ENCODE results near the gene NPAT.

NPAT gene

GRCh38 chr11:108237058-108237481, 14.6 kb upstream of the NPAT start:
- peaks cover 0 to 16% (median 0%) of the 10 kb centered on the region in 11 experiments; a peak in 2 of 22 replicates for H4K20me1 ChIP-seq
- H3K27me3 ChIP-seq: no peaks in the 10 kb centered on the region
- peaks cover 0 to 9% (median 0%) of the 10 kb centered on the region in 11 experiments; a peak in 6 of 22 replicates for H3K9me3 ChIP-seq (replicated peaks in 1 of 11)
- peaks cover 39 to 80% (median 64%) of the 10 kb centered on the region in 11 experiments for H3K36me3 ChIP-seq
- peak overlapping the region; percentile 8 to 77 (median 61); a peak in 19 of 22 replicates for H3K9ac ChIP-seq
- peaks cover 43 to 59% (median 50%) of the 10 kb centered on the region in 10 experiments for H3K4me1 ChIP-seq
- TF ChIP-seq Cebpa-rat (IDR thresholded peaks at IDR 0.05): no peak
- peak overlapping the region; percentile 71 to 96 (median 87) for H3K4me2 ChIP-seq
- H3K4me3 ChIP-seq: peak overlapping the region in 8 of 10 experiments; percentile 13 to 48 (median 36); a peak in 13 of 20 replicates
- H3K27ac ChIP-seq: peak overlapping the region; percentile 21 to 87 (median 82); a peak in 21 of 22 replicates

DNA sequence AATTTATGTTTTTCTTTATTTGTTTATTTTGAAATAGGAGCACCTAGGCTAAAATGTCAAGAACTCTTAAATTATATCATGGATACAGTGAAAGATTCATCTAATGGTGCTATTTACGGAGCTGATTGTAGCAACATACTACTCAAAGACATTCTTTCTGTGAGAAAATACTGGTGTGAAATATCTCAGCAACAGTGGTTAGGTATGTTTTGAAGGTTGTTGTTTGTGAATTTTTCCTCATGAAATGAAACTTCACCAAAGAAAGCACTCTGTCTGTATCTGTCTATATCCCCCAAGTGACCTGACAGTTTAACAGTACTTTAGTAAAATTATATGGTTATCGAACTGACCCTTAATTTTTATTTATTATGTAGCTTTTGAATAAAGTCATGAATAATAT, 13.2 kb upstream of the NPAT start:
- no peak overlapping the region for H3K4me3 ChIP-seq
- H3K36me3 ChIP-seq: peaks cover 54 to 82% (median 70%) of the 10 kb centered on the region in 11 experiments
- no peak for TF ChIP-seq Cebpa-rat (IDR thresholded peaks at IDR 0.05)
- peak overlapping the region; percentile 71 to 96 (median 87); a peak in 20 of 22 replicates for H3K4me2 ChIP-seq
- peaks cover 43 to 59% (median 51%) of the 10 kb centered on the region in 10 experiments for H3K4me1 ChIP-seq
- H3K27ac ChIP-seq: peak overlapping the region in 10 of 11 experiments; percentile 63 to 87 (median 82); a peak in 20 of 22 replicates
- no peaks in the 10 kb centered on the region for H3K27me3 ChIP-seq
- H3K9ac ChIP-seq: peak overlapping the region in 1 of 11 experiments; percentile 64; a peak in 1 of 22 replicates
- H3K9me3 ChIP-seq (replicated peaks in 1 of 11): peaks cover 0 to 9% (median 0%) of the 10 kb centered on the region in 11 experiments; a peak in 6 of 22 replicates
- peaks cover 0 to 16% (median 0%) of the 10 kb centered on the region in 11 experiments; a peak in 2 of 22 replicates for H4K20me1 ChIP-seq

DNA sequence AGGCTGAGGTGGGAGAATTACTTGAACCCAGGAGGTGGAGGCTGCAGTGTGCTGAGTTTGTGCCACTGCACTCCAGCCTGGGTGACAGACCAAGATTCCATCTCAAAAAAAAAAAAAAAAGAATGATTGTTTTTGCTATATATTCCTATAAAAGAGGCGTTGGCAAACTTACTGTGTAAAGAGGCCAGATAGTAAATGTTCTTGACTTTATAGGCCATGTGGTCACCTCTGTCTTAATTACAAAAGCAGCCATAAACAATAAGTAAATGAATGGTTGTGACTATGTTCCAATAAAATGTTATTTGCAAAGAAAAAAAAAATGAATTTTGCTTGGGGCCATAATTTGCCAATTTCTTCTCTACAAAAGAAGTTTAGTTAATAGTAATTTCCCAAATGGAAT, 12.8 kb upstream of the NPAT start:
- Histone ChIP-seq H3K36me3 (peaks cover 54 to 82% (median 70%) of the 10 kb centered on the region in 11 experiments), H3K27ac (peak overlapping the region in 4 of 11 experiments; percentile 63 to 83 (median 82); a peak in 6 of 22 replicates), H3K4me1 (peaks cover 47 to 63% (median 52%) of the 10 kb centered on the region in 10 experiments), H3K4me2 (peak overlapping the region in 3 of 11 experiments; percentile 82 to 94 (median 92); a peak in 6 of 22 replicates), H4K20me1 (peaks cover 0 to 18% (median 0%) of the 10 kb centered on the region in 11 experiments; a peak in 2 of 22 replicates), H3K9ac (no peak overlapping the region), H3K9me3 (replicated peaks in 1 of 11) (peaks cover 0 to 6% (median 0%) of the 10 kb centered on the region in 11 experiments; a peak in 6 of 22 replicates), H3K4me3 (no peak overlapping the region), H3K27me3 (no peaks in the 10 kb centered on the region)
- TF ChIP-seq Cebpa-rat (IDR thresholded peaks at IDR 0.05): no peak

GRCh38 chr11:108233277-108233945, 11.0 kb upstream of the NPAT start:
- Histone ChIP-seq H3K4me1 (peaks cover 40 to 63% (median 51%) of the 10 kb centered on the region in 10 experiments), H3K4me3 (no peak overlapping the region), H3K9me3 (replicated peaks in 1 of 11) (no peaks in the 10 kb centered on the region), H3K27me3 (no peaks in the 10 kb centered on the region), H3K9ac (no peak overlapping the region), H4K20me1 (peaks cover 0 to 21% (median 0%) of the 10 kb centered on the region in 11 experiments; a peak in 2 of 22 replicates), H3K4me2 (no peak overlapping the region), H3K27ac (no peak overlapping the region), H3K36me3 (peaks cover 62 to 80% (median 71%) of the 10 kb centered on the region in 11 experiments)
- TF ChIP-seq Cebpa-rat (IDR thresholded peaks at IDR 0.05): no peak

DNA sequence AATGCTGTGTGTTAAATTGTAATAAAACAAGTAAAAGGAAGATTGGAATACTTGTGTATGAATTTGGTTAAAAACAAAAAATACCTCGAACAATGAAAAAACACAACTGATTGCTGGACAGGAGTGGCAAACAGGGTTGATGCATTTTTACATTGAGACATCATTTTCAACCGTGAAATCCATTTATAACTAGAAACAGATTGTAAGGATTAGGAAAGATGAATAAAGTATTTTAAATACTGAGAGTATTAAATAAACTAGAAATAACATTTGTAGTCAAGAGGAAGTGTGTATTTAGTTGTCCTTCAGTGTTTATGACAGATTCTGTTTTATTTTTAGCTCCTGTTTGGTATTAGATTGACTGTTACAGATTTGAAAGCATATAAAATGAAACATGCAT, 5.8 kb upstream of the NPAT start:
- peaks cover 0 to 4% (median 0%) of the 10 kb centered on the region in 11 experiments; a peak in 2 of 22 replicates for H4K20me1 ChIP-seq
- H3K9ac ChIP-seq: peak overlapping the region in 2 of 11 experiments; percentile 36 to 61; a peak in 3 of 22 replicates
- H3K4me1 ChIP-seq: peaks cover 29 to 62% (median 48%) of the 10 kb centered on the region in 10 experiments
- no peaks in the 10 kb centered on the region for H3K27me3 ChIP-seq
- H3K27ac ChIP-seq: peak overlapping the region in 3 of 11 experiments; percentile 5 to 33 (median 17); a peak in 1 of 22 replicates
- no peak overlapping the region for H3K4me3 ChIP-seq
- TF ChIP-seq Cebpa-rat (IDR thresholded peaks at IDR 0.05): no peak
- H3K36me3 ChIP-seq: peaks cover 48 to 64% (median 52%) of the 10 kb centered on the region in 11 experiments
- peak overlapping the region in 2 of 11 experiments; percentile 40 to 60; a peak in 2 of 22 replicates for H3K4me2 ChIP-seq
- no peaks in the 10 kb centered on the region for H3K9me3 ChIP-seq (replicated peaks in 1 of 11)

GRCh38 chr11:108226036-108226435, 3.6 kb upstream of the NPAT start:
- peak overlapping the region in 5 of 10 experiments; percentile 72 to 89 (median 76); a peak in 6 of 20 replicates for H3K4me3 ChIP-seq
- H3K27ac ChIP-seq: peak overlapping the region in 10 of 11 experiments; percentile 25 to 94 (median 93); a peak in 19 of 22 replicates
- TF ChIP-seq Cebpa-rat (IDR thresholded peaks at IDR 0.05): no peak
- no peaks in the 10 kb centered on the region for H3K27me3 ChIP-seq
- H3K9ac ChIP-seq: peak overlapping the region in 7 of 11 experiments; percentile 7 to 94 (median 91); a peak in 15 of 22 replicates
- H3K9me3 ChIP-seq (replicated peaks in 1 of 11): no peaks in the 10 kb centered on the region
- peaks cover 0 to 9% (median 0%) of the 10 kb centered on the region in 11 experiments; a peak in 4 of 22 replicates for H4K20me1 ChIP-seq
- H3K36me3 ChIP-seq: peaks cover 25 to 42% (median 30%) of the 10 kb centered on the region in 11 experiments
- peak overlapping the region; percentile 84 to 99 (median 92) for H3K4me2 ChIP-seq
- H3K4me1 ChIP-seq: peaks cover 30 to 62% (median 48%) of the 10 kb centered on the region in 10 experiments

GRCh38 chr11:108224911-108225786, 2.7 kb upstream of the NPAT start:
- Histone ChIP-seq H3K4me3 (peak overlapping the region; percentile 72 to 89 (median 81)), H4K20me1 (peaks cover 0 to 16% (median 3%) of the 10 kb centered on the region in 11 experiments; a peak in 6 of 22 replicates), H3K36me3 (peaks cover 17 to 34% (median 21%) of the 10 kb centered on the region in 11 experiments), H3K27ac (peak overlapping the region; percentile 83 to 94 (median 93)), H3K27me3 (no peaks in the 10 kb centered on the region), H3K9ac (peak overlapping the region; percentile 67 to 95 (median 91); a peak in 21 of 22 replicates), H3K4me1 (peaks cover 39 to 62% (median 54%) of the 10 kb centered on the region in 10 experiments), H3K4me2 (peak overlapping the region; percentile 84 to 99 (median 92)), H3K9me3 (replicated peaks in 1 of 11) (no peaks in the 10 kb centered on the region)
- TF ChIP-seq Cebpa-rat (IDR thresholded peaks at IDR 0.05): no peak

DNA sequence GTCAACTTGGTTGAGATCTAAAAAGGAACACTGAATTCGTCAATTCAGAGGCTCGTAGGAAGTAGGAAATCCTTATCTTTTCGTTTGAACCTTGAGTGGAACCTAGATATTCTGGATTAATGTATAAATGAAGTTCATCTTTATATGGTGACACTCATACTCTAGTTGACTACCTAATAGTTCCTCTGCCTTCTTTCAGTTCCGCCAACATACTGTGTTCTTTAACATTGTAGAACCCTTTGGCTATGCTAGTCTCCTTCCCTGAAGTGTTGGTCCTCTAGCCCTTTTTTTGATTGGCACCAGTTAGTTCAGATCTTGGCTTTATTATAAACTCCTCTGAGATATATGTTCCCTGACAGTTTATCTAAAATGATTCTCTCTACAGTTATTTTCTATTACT, 1.9 kb upstream of the NPAT start:
- peak overlapping the region; percentile 84 to 99 (median 92) for H3K4me2 ChIP-seq
- H3K9me3 ChIP-seq (replicated peaks in 1 of 11): no peaks in the 10 kb centered on the region
- no peaks in the 10 kb centered on the region for H3K27me3 ChIP-seq
- H3K27ac ChIP-seq: peak overlapping the region; percentile 83 to 94 (median 93)
- peak overlapping the region; percentile 86 to 95 (median 92) for H3K9ac ChIP-seq
- H3K4me3 ChIP-seq: peak overlapping the region; percentile 72 to 89 (median 81)
- H4K20me1 ChIP-seq: peaks cover 0 to 18% (median 7%) of the 10 kb centered on the region in 11 experiments; a peak in 8 of 22 replicates
- H3K36me3 ChIP-seq: peaks cover 9 to 34% (median 14%) of the 10 kb centered on the region in 11 experiments; a peak in 20 of 22 replicates
- no peak for TF ChIP-seq Cebpa-rat (IDR thresholded peaks at IDR 0.05)
- peaks cover 45 to 62% (median 55%) of the 10 kb centered on the region in 10 experiments for H3K4me1 ChIP-seq

Measured in BLaER1 treated with 17β-estradiol and CSF1 and Interleukin-3, amounts not matched to agents 10 nM and 100 nM (cell line).